Neural progenitor cell (in vitro differentiated cells): ENCODE data around the gene ZNF689.
A peak's percentile ranks its signal among the peaks of the same experiment; 100 is the strongest.

ENCODE experiments used
- CTCF ChIP-seq: fragments of 200-600 bp; sonication (generic); IDR thresholded peaks from 2 replicates; pipeline ENCODE4 v1.5.1; 2017; ENCODE audit warnings: antibody characterized with exemption, mild to moderate bottlenecking
- EZH2 ChIP-seq: fragments of 200-600 bp; sonication (generic); IDR thresholded peaks from 2 replicates; pipeline ENCODE4 v1.6.1; 2017; ENCODE audit warnings: antibody characterized with exemption, mild to moderate bottlenecking, moderate library complexity
- EZH2phosphoT487 ChIP-seq: fragments of 200-600 bp; sonication (generic); IDR thresholded peaks from 2 replicates; pipeline ENCODE4 v1.6.1; 2017; ENCODE audit warnings: antibody characterized with exemption

- TF ChIP-seq CTCF (peak; percentile 28), EZH2phosphoT487 (no peak), EZH2 (no peak)
These were observed 40.4 kb upstream of the ZNF689 start, which contains the start of gene PRR14 for GRCh38 chr16:30650369-30651123.
